ENCODE results near the gene INTS11.

GRCh38 chr1:1354271-1355247 is 30.1 kb upstream of the INTS11 start:
- TF ChIP-seq CTCF (IDR thresholded peaks at IDR 0.05 in 8 of 11, conservative IDR thresholded peaks at IDR 0.05 in 3 of 11): no peak
- no peak for TF ChIP-seq POLR2A (IDR thresholded peaks at IDR 0.05)
